Transverse colon (tissue), 4 donors: Measurements from ENCODE around the gene SLC13A4. TPM values are rescaled to one million over a fixed set of nuclear protein-coding genes. Genes with fewer than 3 reads are reported as not detected.

Experiments
- DNase-seq: peaks from one replicate; pipeline ENCODE4 v3.0.0-alpha.2; 2019
- H3K27ac ChIP-seq, 4 donors: fragments of 200-600 bp; sonication (generic); 2 replicates each; pipeline ENCODE4 v1.5.1; 2016 to 2018; ENCODE audit warnings: inconsistent platforms in 4 of 4
- H3K27me3 ChIP-seq: fragments of 200-600 bp; sonication (generic); 2 replicates; pipeline ENCODE4 v1.5.1; 2017; ENCODE audit warnings: inconsistent platforms
- H3K36me3 ChIP-seq, 4 donors: fragments of 200-600 bp; sonication (generic); 2 replicates each; pipeline ENCODE4 v1.5.1; 2017 to 2019; ENCODE audit warnings: inconsistent platforms in 4 of 4
- H3K4me1 ChIP-seq, 4 donors: fragments of 200-600 bp; sonication (generic); 2 replicates each; pipeline ENCODE4 v1.5.1; 2017 to 2020; ENCODE audit warnings: inconsistent platforms in 4 of 4
- H3K4me3 ChIP-seq, 4 donors: fragments of 200-600 bp; sonication (generic); 1 replicate in 1 of 4; 2 replicates in 3 of 4; pipeline versions ENCODE4 v1.5.1 to v1.6.1; 2017 to 2019; ENCODE audit warnings: inconsistent platforms in 4 of 4
- H3K9me3 ChIP-seq, 2 donors: fragments of 200-600 bp; sonication (generic); 2 replicates each; pipeline ENCODE4 v1.5.1; 2017 to 2019; ENCODE audit warnings: inconsistent platforms in 2 of 2
- CTCF ChIP-seq, 5 experiments: fragments of 200-600 bp in 3 of 5; fragments of 450-650 bp in 2 of 5; sonication (generic) in 3 of 5; IDR thresholded peaks; 1 replicate in 2 of 5; 2 replicates in 3 of 5; pipeline ENCODE4 v1.5.1; 2016 to 2017; ENCODE audit warnings: antibody characterized with exemption in 5 of 5, inconsistent platforms in 3 of 5, mild to moderate bottlenecking in 2 of 5, moderate library complexity in 1 of 5
- EP300 ChIP-seq: sonication (generic); formaldehyde crosslinking; IDR thresholded peaks from one replicate; pipeline ENCODE4 v1.6.1; 2017; ENCODE audit warnings: antibody characterized with exemption, low read depth
- POLR2A ChIP-seq: fragments of 450-650 bp; IDR thresholded peaks from one replicate; pipeline ENCODE4 v1.6.1; 2016; ENCODE audit warnings: antibody characterized with exemption, mild to moderate bottlenecking, moderate library complexity
- POLR2AphosphoS5 ChIP-seq, 3 donors: sonication (generic); formaldehyde crosslinking; IDR thresholded peaks; one replicate each; pipeline ENCODE4 v1.6.1; 2016; ENCODE audit warnings: antibody characterized with exemption in 3 of 3
- WGBS, 2 donors: methylation state at CpG; one replicate each; pipeline ENCODE4 v1.1.5; 2018; ENCODE audit warnings: low coverage in 1 of 2; 5-methylcytosine and 5-hydroxymethylcytosine counted together
- in situ Hi-C, 4 donors: fragments of 200-750 bp; cut with MboI; loops; one replicate each; pipeline versions ENCODE4 v1.15.0 to v1.15.1; 2017; ENCODE audit warnings: low sequenced_read_pairs in 3 of 4, low pct_ligation_motif_present in 1 of 4, low pct_unique_long_range_greater_than_20kb in 1 of 4
- intact Hi-C: fragments of 100-400 bp; cut with DNase I; formaldehyde crosslinking; loops from one replicate; pipeline ENCODE4 v1.15.1; 2023; ENCODE audit warnings: low total_unique reads
- total RNA-seq, 4 donors: library from RNA; depleted of rRNA; stranded (reverse); fragments of >200 nt; gene quantifications; one replicate each; pipeline ENCODE4 v1.1.0, GENCODE V29; 2016

SLC13A4 gene
- total RNA-seq, 4 donors from 2014 or later = 3.0 to 15.3 TPM; not detected in 2

DNA sequence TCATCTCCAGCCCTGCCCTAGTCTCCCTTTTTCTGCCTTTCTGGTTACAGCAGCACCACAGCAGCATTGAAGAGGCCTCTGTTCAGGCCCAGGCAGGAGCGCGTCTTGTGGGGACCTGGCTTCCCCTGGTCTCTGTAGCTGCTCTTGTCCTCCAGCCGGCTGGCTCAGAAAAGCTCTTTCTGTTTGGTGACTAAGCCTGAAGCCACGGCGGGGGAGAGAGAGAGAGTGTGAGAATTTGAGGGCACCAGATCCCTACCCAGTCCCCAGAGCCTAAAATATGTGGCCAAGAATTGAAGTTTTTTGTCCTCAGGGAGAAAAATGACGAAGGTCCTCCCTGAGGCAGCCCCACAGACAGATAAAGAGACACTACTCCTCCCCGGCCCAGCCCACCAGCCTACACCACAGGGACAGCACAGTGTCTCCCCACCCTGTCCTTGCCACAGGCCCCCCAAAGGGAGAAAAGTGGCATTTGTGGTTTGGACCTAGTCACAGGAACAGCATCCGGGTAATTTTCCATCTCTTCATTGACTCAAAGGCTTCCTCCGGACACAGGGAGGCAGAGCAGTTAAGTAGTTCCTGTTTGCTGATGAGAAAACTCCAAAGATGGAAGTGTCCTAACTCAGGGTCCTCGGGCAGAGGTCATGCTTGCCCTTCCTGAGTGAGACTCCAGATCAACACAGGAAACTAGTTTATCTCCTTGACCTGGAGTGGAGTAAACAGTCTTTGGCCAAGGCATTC, 33.9 kb upstream of the SLC13A4 start:
- in situ Hi-C loops (no loop called here), intact Hi-C loops (loop anchor here (5.0 kb wide), 1 partner anchor 645 kb away; no protein-coding TSS in a partner anchor)
- Histone ChIP-seq H3K9me3 (no peaks in the 10 kb centered on the region), H3K4me1 (peaks cover 0 to 5% (median 2%) of the 10 kb centered on the region in 4 donors), H3K4me3 (no peak overlapping the region), H3K27me3 (no peaks in the 10 kb centered on the region), H3K27ac (peak overlapping the region in 2 of 4 donors; percentile 8 to 21), H3K36me3 (no peaks in the 10 kb centered on the region)
- no peak for DNase-seq
- WGBS, 2 donors = 68% methylated on average over 10 of the region's 10 CpGs; no CpG with 5 or more reads in 1 of the 2 donors
- no peak for TF ChIP-seq CTCF (IDR thresholded peaks at IDR 0.05)
- TF ChIP-seq POLR2AphosphoS5 (IDR thresholded peaks at IDR 0.05) = no peak
- no peak for TF ChIP-seq POLR2A
- TF ChIP-seq EP300 = no peak

- no peaks in the 10 kb centered on the region for H3K27me3 ChIP-seq
- no peaks in the 10 kb centered on the region for H3K36me3 ChIP-seq
- DNase-seq = no peak
- WGBS, 2 donors = 62 to 72% methylated on average over 3 to 4 of the region's 4 CpGs
- in situ Hi-C loops = no loop called here
- intact Hi-C loops = no loop called here
- H3K9me3 ChIP-seq = no peaks in the 10 kb centered on the region
- TF ChIP-seq POLR2AphosphoS5 (IDR thresholded peaks at IDR 0.05) (no peak), EP300 (no peak), CTCF (IDR thresholded peaks at IDR 0.05) (no peak), POLR2A (no peak)
- no peak overlapping the region for H3K4me3 ChIP-seq
- peaks cover 0 to 5% (median 2%) of the 10 kb centered on the region in 4 donors for H3K4me1 ChIP-seq
- no peak overlapping the region for H3K27ac ChIP-seq
Observed at GRCh38 chr7:135759532-135759931, 31.5 kb upstream of the SLC13A4 start.

- Histone ChIP-seq H3K36me3 (no peaks in the 10 kb centered on the region), H3K4me3 (no peak overlapping the region), H3K9me3 (no peaks in the 10 kb centered on the region), H3K27me3 (no peaks in the 10 kb centered on the region), H3K27ac (peak overlapping the region; percentile 28 to 58 (median 40)), H3K4me1 (peaks cover 0 to 5% (median 2%) of the 10 kb centered on the region in 4 donors)
- TF ChIP-seq POLR2AphosphoS5 (IDR thresholded peaks at IDR 0.05) = no peak
- TF ChIP-seq CTCF (IDR thresholded peaks at IDR 0.05) = no peak
- no peak for TF ChIP-seq POLR2A
- TF ChIP-seq EP300 = no peak
- 55 to 62% methylated on average over 4 to 5 of the region's 5 CpGs for WGBS, 2 donors
- DNase-seq = no peak
- in situ Hi-C loops = no loop called here
- intact Hi-C loops = no loop called here
Observed at GRCh38 chr7:135758531-135758932, 30.5 kb upstream of the SLC13A4 start.

GRCh38 chr7:135757719-135758411, 29.9 kb upstream of the SLC13A4 start:
- DNase-seq = no peak
- Histone ChIP-seq H3K9me3 (no peaks in the 10 kb centered on the region), H3K4me3 (no peak overlapping the region), H3K4me1 (peaks cover 0 to 5% (median 2%) of the 10 kb centered on the region in 4 donors), H3K27me3 (no peaks in the 10 kb centered on the region), H3K36me3 (no peaks in the 10 kb centered on the region), H3K27ac (peak overlapping the region; percentile 28 to 58 (median 40))
- in situ Hi-C loops = no loop called here
- WGBS, 2 donors = 57 to 69% methylated on average over 8 of the region's 8 CpGs
- intact Hi-C loops = no loop called here
- TF ChIP-seq POLR2A = no peak
- TF ChIP-seq EP300 = no peak
- TF ChIP-seq POLR2AphosphoS5 (IDR thresholded peaks at IDR 0.05) = no peak
- no peak for TF ChIP-seq CTCF (IDR thresholded peaks at IDR 0.05)
